DND-41 (cell line): ENCODE measurements around the gene PYGO1.

Source experiments
- ATAC-seq: fragments of 200-7000 bp; cut with Tn5 transposase; 3 replicates; pipeline ENCODE4 v1.9.1; 2021; ENCODE audit warnings: low read depth; ENCODE audit not compliant: insufficient read depth
- DNase-seq: peaks from one replicate; pipeline ENCODE4 v3.0.0-alpha.2; 2020
- H2AFZ ChIP-seq: 2 replicates; pipeline ENCODE4 v1.6.0; 2012; ENCODE audit warnings: low read depth, low read length
- H3K27ac ChIP-seq: 2 replicates; pipeline ENCODE4 v1.5.1; 2012; ENCODE audit warnings: low read length, inconsistent platforms
- H3K27me3 ChIP-seq: fragments of 200-600 bp; sonication (generic); 2 replicates; pipeline ENCODE4 v1.6.0; 2012; ENCODE audit warnings: low read length, mild to moderate bottlenecking, inconsistent platforms; ENCODE audit not compliant: insufficient read depth, poor library complexity
- H3K36me3 ChIP-seq: 2 replicates; pipeline ENCODE4 v1.5.1; 2012; ENCODE audit warnings: low read length, inconsistent platforms; ENCODE audit not compliant: insufficient read depth
- H3K4me1 ChIP-seq: 2 replicates; pipeline ENCODE4 v1.5.1; 2012; ENCODE audit warnings: mild to moderate bottlenecking, low read length; ENCODE audit not compliant: insufficient read depth
- H3K4me2 ChIP-seq: 2 replicates; pipeline ENCODE4 v1.6.0; 2012; ENCODE audit warnings: mild to moderate bottlenecking, moderate library complexity, low read length, inconsistent platforms; ENCODE audit not compliant: insufficient read depth
- H3K4me3 ChIP-seq, 2 experiments: fragments of 200-600 bp in 1 of 2; shearing (Covaris generic) in 1 of 2; 2 replicates each; pipeline ENCODE4 v1.5.1; 2012 to 2016; ENCODE audit warnings: inconsistent platforms in 2 of 2, low read length in 2 of 2, mild to moderate bottlenecking in 2 of 2, low read depth in 1 of 2, moderate library complexity in 1 of 2
- H3K79me2 ChIP-seq: 2 replicates; pipeline ENCODE4 v1.6.0; 2012; ENCODE audit warnings: low read length, inconsistent platforms; ENCODE audit not compliant: insufficient read depth
- H3K9ac ChIP-seq: 2 replicates; pipeline ENCODE4 v1.6.0; 2012; ENCODE audit warnings: low read depth, mild to moderate bottlenecking, inconsistent platforms, low read length, moderate library complexity
- H3K9me3 ChIP-seq: 2 replicates; pipeline ENCODE4 v1.5.1; 2012; ENCODE audit warnings: low read length, moderate library complexity, mild to moderate bottlenecking, inconsistent platforms; ENCODE audit not compliant: insufficient read depth, severe bottlenecking
- H4K20me1 ChIP-seq: 2 replicates; pipeline ENCODE4 v1.6.0; 2012; ENCODE audit warnings: low read length; ENCODE audit not compliant: insufficient read depth
- CTCF ChIP-seq: IDR thresholded peaks from 2 replicates; pipeline ENCODE4 v1.5.1; 2012; ENCODE audit warnings: borderline replicate concordance, low read length, moderate library complexity, mild to moderate bottlenecking; ENCODE audit not compliant: poor library complexity, severe bottlenecking; ENCODE audit errors: extremely low read depth
- EZH2 ChIP-seq: IDR thresholded peaks from 3 replicates; pipeline ENCODE4 v1.6.1; 2012; ENCODE audit warnings: borderline replicate concordance, low read depth, mild to moderate bottlenecking, moderate library complexity, low read length, inconsistent platforms; ENCODE audit not compliant: severe bottlenecking

Gene PYGO1

DNA sequence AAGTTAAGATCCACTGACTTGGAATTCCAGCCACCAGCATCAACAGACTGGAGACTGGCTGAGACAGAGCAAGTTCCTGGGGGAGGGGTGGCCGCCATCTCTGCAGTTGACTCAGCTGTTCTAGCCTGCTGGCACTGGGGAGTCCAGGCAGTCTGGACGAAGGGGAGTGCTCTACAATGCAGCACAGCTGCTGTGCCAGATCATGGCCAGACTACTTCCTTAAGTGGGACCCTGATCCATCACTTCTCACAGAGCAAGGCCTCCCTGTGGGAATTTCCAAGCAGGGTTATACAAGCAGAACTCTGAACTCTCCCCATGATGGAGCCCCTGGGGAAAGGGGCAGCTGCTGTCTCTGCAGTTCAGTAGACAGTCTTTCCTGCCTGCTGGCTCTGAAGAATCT, 35.2 kb downstream of the PYGO1 start:
- no peak for ATAC-seq
- H3K4me2 ChIP-seq: no peak overlapping the region

DNA sequence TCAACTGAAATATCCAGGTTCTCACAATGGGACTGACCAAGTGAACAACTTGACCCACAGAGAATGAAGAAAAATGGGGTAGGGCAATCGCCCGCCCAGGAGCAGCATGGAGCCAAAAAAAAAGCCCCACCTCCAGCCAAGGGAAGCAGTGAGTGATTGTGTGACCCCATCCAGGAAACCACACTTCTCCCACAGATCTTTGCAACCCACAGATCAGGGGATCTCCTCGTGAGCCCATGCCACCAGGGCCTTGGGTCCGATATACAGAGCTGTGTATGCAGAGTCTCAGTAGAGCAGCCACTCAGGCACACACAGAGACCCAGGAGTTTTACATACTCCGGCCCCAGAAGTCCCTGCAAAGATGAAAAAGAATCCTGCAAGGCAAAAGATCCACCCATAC, 35.7 kb downstream of the PYGO1 start:
- Histone ChIP-seq H3K9ac (no peak overlapping the region), H3K4me3 (no peak overlapping the region), H4K20me1 (no peaks in the 10 kb centered on the region), H3K36me3 (no peaks in the 10 kb centered on the region), H3K4me2 (no peak overlapping the region), H3K27ac (no peak overlapping the region), H3K27me3 (no peaks in the 10 kb centered on the region), H3K79me2 (no peaks in the 10 kb centered on the region), H3K4me1 (no peaks in the 10 kb centered on the region), H3K9me3 (no peaks in the 10 kb centered on the region), H2AFZ (no peak overlapping the region)
- ATAC-seq: no peak
- no peak for DNase-seq
- no peak for TF ChIP-seq EZH2
- TF ChIP-seq CTCF: no peak

More for the DNA sequence above, 35.2 kb downstream of the PYGO1 start:
- TF ChIP-seq EZH2 (no peak), CTCF (no peak)
- Histone ChIP-seq H3K4me1 (no peaks in the 10 kb centered on the region), H3K9ac (no peak overlapping the region), H3K27me3 (no peaks in the 10 kb centered on the region), H3K27ac (no peak overlapping the region), H3K9me3 (no peaks in the 10 kb centered on the region), H2AFZ (no peak overlapping the region), H3K4me3 (no peak overlapping the region), H3K79me2 (no peaks in the 10 kb centered on the region), H4K20me1 (no peaks in the 10 kb centered on the region), H3K36me3 (no peaks in the 10 kb centered on the region)
- no peak for DNase-seq

DNA sequence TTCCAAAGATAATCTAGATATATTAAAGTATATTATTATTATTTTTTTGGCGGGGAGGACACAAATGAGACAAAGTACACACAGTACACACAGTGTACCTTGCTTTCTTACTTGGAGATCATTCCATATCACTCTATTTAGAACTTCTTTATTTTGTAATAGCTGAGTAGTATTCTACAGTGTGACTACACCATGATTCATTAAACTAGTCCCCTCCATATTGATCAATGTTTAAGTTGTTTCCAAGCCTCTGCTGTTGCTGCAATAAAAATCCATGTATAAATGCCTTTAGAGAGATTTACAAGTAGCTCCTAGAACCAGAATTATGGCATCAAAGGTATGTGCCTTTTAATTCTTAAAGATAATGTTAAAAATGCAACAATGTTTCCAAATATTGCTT, 38.8 kb downstream of the PYGO1 start:
- Histone ChIP-seq H3K4me2 (no peak overlapping the region), H3K4me1 (no peaks in the 10 kb centered on the region), H3K9ac (no peak overlapping the region), H3K9me3 (no peaks in the 10 kb centered on the region), H3K27ac (no peak overlapping the region), H3K36me3 (no peaks in the 10 kb centered on the region), H4K20me1 (no peaks in the 10 kb centered on the region), H3K4me3 (no peak overlapping the region), H3K27me3 (peaks cover 5% of the 10 kb centered on the region), H2AFZ (no peak overlapping the region), H3K79me2 (no peaks in the 10 kb centered on the region)
- DNase-seq (no peak), ATAC-seq (no peak)
- TF ChIP-seq CTCF (no peak), EZH2 (no peak)

DNA sequence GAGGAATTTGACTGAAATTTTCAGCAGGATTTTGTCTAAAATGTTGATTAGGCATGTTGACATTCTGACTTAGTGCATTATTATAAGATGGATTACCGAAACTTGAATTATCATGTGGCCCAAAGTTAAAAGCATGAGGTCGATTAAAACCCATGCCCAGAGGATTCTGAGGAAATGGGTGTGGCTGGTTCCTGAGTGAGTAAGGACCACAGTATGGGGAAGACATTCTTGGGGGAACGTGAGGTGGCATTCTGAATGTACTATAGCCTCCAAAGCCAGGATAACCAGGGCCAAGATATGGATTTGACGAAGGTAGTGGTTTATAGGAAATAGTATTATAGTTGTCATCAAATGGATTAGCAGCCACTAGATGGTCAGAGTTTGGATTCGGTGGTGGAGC, 41.4 kb downstream of the PYGO1 start:
- no peak overlapping the region for H3K4me2 ChIP-seq
- DNase-seq (no peak), ATAC-seq (no peak)
- TF ChIP-seq CTCF (no peak), EZH2 (no peak)
- H3K27ac ChIP-seq: no peak overlapping the region
- H2AFZ ChIP-seq: no peak overlapping the region
- peaks cover 6% of the 10 kb centered on the region for H3K27me3 ChIP-seq
- no peak overlapping the region for H3K4me3 ChIP-seq
- H3K79me2 ChIP-seq: no peaks in the 10 kb centered on the region
- no peaks in the 10 kb centered on the region for H3K4me1 ChIP-seq
- no peaks in the 10 kb centered on the region for H4K20me1 ChIP-seq
- H3K36me3 ChIP-seq: no peaks in the 10 kb centered on the region
- H3K9me3 ChIP-seq: no peaks in the 10 kb centered on the region
- no peak overlapping the region for H3K9ac ChIP-seq
